GM12878 (cell line): ENCODE measurements around the gene CLCNKB. TPM values are rescaled to one million over a fixed set of nuclear protein-coding genes. Genes with fewer than 3 reads are reported as not detected.
"Not testable (repeated sequence)": the region's sequence is repeated elsewhere in the genome, so short reads cannot be mapped to it uniquely, and the experiment has no call there.

Experiments used
- ATAC-seq: fragments of 200-7000 bp; cut with Tn5 transposase; 3 replicates; pipeline ENCODE4 v1.9.1; 2020; ENCODE audit warnings: mild to moderate bottlenecking, moderate library complexity
- BruUV-seq: library from RNA; stranded (reverse); fragments of 400-500 nt; replicated peaks from 2 replicates; lab custom pipeline; 2021; lab: Mats Ljungman, UMichigan
- CTCF ChIA-PET: fragments of 300-600 bp; sonication (Branson Sonifier 250); formaldehyde crosslinking; extraction: SDS; loops from one replicate; lab custom pipeline; 2021; ENCODE audit warnings: inconsistent platforms; lab: Yijun Ruan, JAX
- POLR2A ChIA-PET: fragments of 350-600 bp; formaldehyde crosslinking; extraction: SDS; loops from one replicate; lab custom pipeline; 2021; ENCODE audit warnings: inconsistent platforms; lab: Charles Lee
- RAD21 ChIA-PET: fragments of 300-600 bp; sonication (Branson Sonifier 250); formaldehyde crosslinking; loops from one replicate; lab custom pipeline; 2023; ENCODE audit warnings: antibody characterized with exemption; ENCODE audit not compliant: unreplicated experiment; lab: Charles Lee
- SMC1A ChIA-PET: fragments of 300-600 bp; sonication (Branson Sonifier 250); formaldehyde crosslinking; loops from one replicate; lab custom pipeline; 2023; ENCODE audit not compliant: unreplicated experiment, uncharacterized antibody; lab: Charles Lee
- DNase-seq: peaks from one replicate; pipeline ENCODE4 v3.0.0-alpha.2; 2011; ENCODE audit warnings: low read depth, low spot score
- FAIRE-seq: peaks from 3 replicates; lab custom pipeline; 2011; peaks lifted over from hg19 to GRCh38; lab: Jason Lieb, UNC
- H2AFZ ChIP-seq: 2 replicates; pipeline ENCODE4 v1.6.0; 2011; ENCODE audit warnings: low read depth, low read length, control low read depth; ENCODE audit not compliant: control insufficient read depth
- H3K27ac ChIP-seq: 2 replicates; pipeline ENCODE4 v1.5.1; 2011; ENCODE audit warnings: control low read depth; ENCODE audit not compliant: control insufficient read depth, insufficient read depth
- H3K27me3 ChIP-seq, 2 experiments: replicated peaks in 1 of 2; 2 replicates each; pipeline versions ENCODE4 v1.6.0 to v1.6.1; 2011; ENCODE audit warnings: low read length in 1 of 2; ENCODE audit not compliant: control insufficient read depth in 2 of 2, insufficient read depth in 2 of 2
- H3K36me3 ChIP-seq, 2 experiments: 2 replicates each; pipeline ENCODE4 v1.5.1; 2011; ENCODE audit warnings: low read length in 1 of 2; ENCODE audit not compliant: control insufficient read depth in 2 of 2, insufficient read depth in 2 of 2
- H3K4me1 ChIP-seq: 2 replicates; pipeline ENCODE4 v1.6.1; 2011; ENCODE audit warnings: mild to moderate bottlenecking, low read length, moderate library complexity, mixed read lengths; ENCODE audit not compliant: control insufficient read depth, insufficient read depth
- H3K4me2 ChIP-seq: 2 replicates; pipeline ENCODE4 v1.6.0; 2011; ENCODE audit warnings: control low read depth; ENCODE audit not compliant: control insufficient read depth, insufficient read depth
- H3K4me3 ChIP-seq: fragments of 200-600 bp; sonication (generic); 2 replicates; pipeline ENCODE4 v1.5.1; 2016
- H3K79me2 ChIP-seq: 2 replicates; pipeline ENCODE4 v1.6.0; 2011; ENCODE audit warnings: low read length; ENCODE audit not compliant: control insufficient read depth, insufficient read depth
- H3K9ac ChIP-seq: 2 replicates; pipeline ENCODE4 v1.8.0; 2011; ENCODE audit warnings: low read length, control low read depth, mixed read lengths; ENCODE audit not compliant: control insufficient read depth, insufficient read depth
- H3K9me3 ChIP-seq: replicated peaks from 3 replicates; pipeline ENCODE4 v1.5.1; 2011; ENCODE audit warnings: mild to moderate bottlenecking, low read length; ENCODE audit not compliant: control insufficient read depth, insufficient read depth
- H4K20me1 ChIP-seq: 2 replicates; pipeline ENCODE4 v1.6.0; 2011; ENCODE audit not compliant: control insufficient read depth, insufficient read depth
- CHD4 ChIP-seq: fragments of 200-600 bp; sonication (generic); IDR thresholded peaks from 2 replicates; pipeline ENCODE4 v1.6.1; 2016; ENCODE audit warnings: mild to moderate bottlenecking
- GATAD2B ChIP-seq: fragments of 450-650 bp; conservative IDR thresholded peaks from 2 replicates; pipeline ENCODE4 v1.6.1; 2017; ENCODE audit warnings: low read depth, mild to moderate bottlenecking, moderate library complexity
- IRF4 ChIP-seq: IDR thresholded peaks from 2 replicates; pipeline ENCODE4 v1.6.1; 2011; ENCODE audit warnings: low read depth, low read length
- MYB ChIP-seq: fragments of 150-350 bp; IDR thresholded peaks from 2 replicates; pipeline ENCODE4 v1.6.1; 2014; ENCODE audit warnings: mild to moderate bottlenecking, low read depth, low read length, borderline replicate concordance
- NFIC ChIP-seq: IDR thresholded peaks from 2 replicates; pipeline ENCODE4 v1.6.1; 2012; ENCODE audit warnings: low read depth, mild to moderate bottlenecking, inconsistent platforms, low read length, moderate library complexity
- PAX8 ChIP-seq: fragments of 450-650 bp; IDR thresholded peaks from 2 replicates; pipeline ENCODE4 v1.6.1; 2017; ENCODE audit warnings: mild to moderate bottlenecking, moderate library complexity
- WGBS: methylation state at CpG from one replicate; pipeline ENCODE4 v1.1.6; 2016; ENCODE audit warnings: low lambda C conversion rate; ENCODE audit not compliant: insufficient replicate concordance, insufficient coverage; ENCODE audit errors: missing lambda C conversion rate; 5-methylcytosine and 5-hydroxymethylcytosine counted together
- in situ Hi-C: fragments of 300-500 bp; cut with MboI; formaldehyde crosslinking; loops from 9 replicates; pipeline ENCODE4 v1.14.3; 2018; ENCODE audit warnings: mixed read lengths
- intact Hi-C: fragments of 100-400 bp; cut with micrococcal nuclease; formaldehyde crosslinking; loops from one replicate; pipeline ENCODE4 v1.14.2; 2022; ENCODE audit not compliant: unreplicated experiment
- polyA plus RNA-seq, 11 experiments: library from polyadenylated mRNA; depleted of rRNA in 4 of 11; unstranded in 6 of 11; stranded (reverse) in 5 of 11; fragments of >200 nt; fragmentation: Nextera tagmentation in 4 of 11; fragmentation: Illumina TruSeq in 1 of 11; extraction: Ambion mirVana in 4 of 11; extraction: Trizol in 1 of 11; gene quantifications; 1 replicate in 1 of 11; 2 replicates in 10 of 11; pipeline versions ENCODE4 v1.2.1 to v1.2.3, GENCODE V29; 2011 to 2016; ENCODE audit warnings: inconsistent platforms in 2 of 11, missing spikeins in 2 of 11, low read depth in 1 of 11
- total RNA-seq, 4 experiments: library from RNA; depleted of rRNA in 3 of 4; stranded (reverse); fragments of >200 nt in 3 of 4; fragmentation: Illumina TruSeq in 1 of 4; extraction: Trizol in 1 of 4; gene quantifications; 2 replicates each; pipeline versions ENCODE4 v1.2.1 to v1.2.3, GENCODE V29; 2013 to 2021
- TF ChIP-seq, protein P1 (sequence below): IDR thresholded peaks from 2 replicates; pipeline ENCODE4 v1.6.1; 2012; ENCODE audit warnings: low read depth, low read length, improper control_type of control experiment
- TF ChIP-seq, protein P2 (sequence below): IDR thresholded peaks from 2 replicates; pipeline ENCODE4 v1.6.1; 2011; ENCODE audit warnings: mild to moderate bottlenecking, low read depth, low read length, moderate library complexity; ENCODE audit not compliant: insufficient replicate concordance

CLCNKB gene
- total and polyA plus RNA-seq, 10 of the 15 experiments (the other 5 are each of a cell fraction or from before 2014, with no cell fraction given) = 0.05 TPM; not detected in 9

DNA sequence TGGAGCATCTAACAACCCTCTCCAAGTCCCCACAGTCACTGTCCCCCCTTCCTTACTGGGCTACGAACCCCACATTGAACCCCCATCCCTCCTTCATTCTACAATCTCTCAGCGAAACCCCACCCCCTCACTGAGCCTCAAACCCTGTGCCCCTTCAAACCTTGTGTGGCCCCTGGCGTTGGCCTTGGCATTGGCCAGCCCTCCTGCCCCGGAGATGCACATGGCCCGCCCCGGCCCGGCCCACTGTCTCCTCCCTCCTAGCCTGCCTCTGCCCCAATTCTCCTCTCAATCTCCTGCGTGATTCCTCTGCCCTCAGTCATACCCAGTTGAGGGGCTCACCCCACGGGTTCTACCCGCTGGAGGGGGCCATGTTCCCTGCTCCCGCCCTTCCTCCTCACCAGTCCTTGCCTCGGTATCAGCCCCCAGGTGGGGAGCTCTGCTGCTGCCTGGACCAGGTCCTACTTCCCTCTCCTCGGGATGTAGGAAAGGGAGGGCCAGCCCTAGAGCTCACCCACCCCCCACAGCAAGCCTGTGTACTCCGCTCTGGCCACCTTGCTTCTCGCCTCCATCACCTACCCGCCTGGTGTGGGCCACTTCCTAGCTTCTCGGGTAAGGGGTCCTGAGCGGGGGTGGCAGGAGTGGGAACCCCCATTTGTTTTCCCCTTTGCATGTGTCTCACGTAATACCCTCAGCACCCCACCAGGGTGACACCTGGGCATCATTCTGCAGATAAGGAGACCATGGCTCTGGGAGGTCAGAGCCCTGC, 15.2 kb upstream of the CLCNKB start:
- Histone ChIP-seq H4K20me1 (no peaks in the 10 kb centered on the region), H3K9ac (no peak overlapping the region), H2AFZ (no peak overlapping the region), H3K9me3 (no peaks in the 10 kb centered on the region), H3K36me3 (no peaks in the 10 kb centered on the region), H3K4me2 (no peak overlapping the region), H3K27ac (no peak overlapping the region), H3K27me3 (no peaks in the 10 kb centered on the region), H3K4me1 (no peaks in the 10 kb centered on the region), H3K4me3 (no peak overlapping the region), H3K79me2 (no peaks in the 10 kb centered on the region)
- DNase-seq (no peak), ATAC-seq (no peak), FAIRE-seq (no peak)
- SMC1A ChIA-PET = interaction anchor here (1.3 kb wide), 1 partner anchor 18 kb away, joined by 3 read pairs; no protein-coding TSS in a partner anchor
- BruUV-seq = no TSS peak
- CTCF ChIA-PET = interaction anchor here (0.7 to 1.3 kb wide), 2 partner anchors 19 to 21 kb away, joined by 3 to 4 read pairs; no protein-coding TSS in a partner anchor
- in situ Hi-C loops (no loop called here), intact Hi-C loops (no loop called here)
- RAD21 ChIA-PET = no interaction called here
- POLR2A ChIA-PET = no interaction called here
- TF ChIP-seq MYB (no peak), GATAD2B (no peak), CHD4 (no peak), NFIC (no peak), PAX8 (no peak), IRF4 (no peak)
- TF ChIP-seq, protein P1, sequence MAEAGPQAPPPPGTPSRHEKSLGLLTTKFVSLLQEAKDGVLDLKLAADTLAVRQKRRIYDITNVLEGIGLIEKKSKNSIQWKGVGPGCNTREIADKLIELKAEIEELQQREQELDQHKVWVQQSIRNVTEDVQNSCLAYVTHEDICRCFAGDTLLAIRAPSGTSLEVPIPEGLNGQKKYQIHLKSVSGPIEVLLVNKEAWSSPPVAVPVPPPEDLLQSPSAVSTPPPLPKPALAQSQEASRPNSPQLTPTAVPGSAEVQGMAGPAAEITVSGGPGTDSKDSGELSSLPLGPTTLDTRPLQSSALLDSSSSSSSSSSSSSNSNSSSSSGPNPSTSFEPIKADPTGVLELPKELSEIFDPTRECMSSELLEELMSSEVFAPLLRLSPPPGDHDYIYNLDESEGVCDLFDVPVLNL = no peak
- TF ChIP-seq, protein P2, sequence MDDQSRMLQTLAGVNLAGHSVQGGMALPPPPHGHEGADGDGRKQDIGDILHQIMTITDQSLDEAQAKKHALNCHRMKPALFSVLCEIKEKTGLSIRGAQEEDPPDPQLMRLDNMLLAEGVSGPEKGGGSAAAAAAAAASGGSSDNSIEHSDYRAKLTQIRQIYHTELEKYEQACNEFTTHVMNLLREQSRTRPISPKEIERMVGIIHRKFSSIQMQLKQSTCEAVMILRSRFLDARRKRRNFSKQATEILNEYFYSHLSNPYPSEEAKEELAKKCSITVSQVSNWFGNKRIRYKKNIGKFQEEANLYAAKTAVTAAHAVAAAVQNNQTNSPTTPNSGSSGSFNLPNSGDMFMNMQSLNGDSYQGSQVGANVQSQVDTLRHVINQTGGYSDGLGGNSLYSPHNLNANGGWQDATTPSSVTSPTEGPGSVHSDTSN = no peak
- WGBS = 7% methylated on average over 19 of the region's 19 CpGs

DNA sequence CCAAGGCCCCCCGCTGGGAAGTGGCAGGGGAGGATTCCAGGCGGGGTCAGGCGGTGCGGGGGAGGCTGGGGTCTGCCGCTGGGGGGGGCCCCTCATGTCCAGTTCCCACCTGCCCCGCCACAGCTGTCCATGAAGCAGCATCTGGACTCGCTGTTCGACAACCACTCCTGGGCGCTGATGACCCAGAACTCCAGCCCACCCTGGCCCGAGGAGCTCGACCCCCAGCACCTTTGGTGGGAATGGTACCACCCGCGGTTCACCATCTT, 14.6 kb upstream of the CLCNKB start:
- CTCF ChIA-PET = interaction anchor here (1.3 kb wide), 1 partner anchor 21 kb away, joined by 4 read pairs; no protein-coding TSS in a partner anchor
- H3K4me2 ChIP-seq, H3K9ac ChIP-seq, H3K79me2 ChIP-seq, H3K4me1 ChIP-seq, BruUV-seq, H3K9me3 ChIP-seq, DNase-seq, FAIRE-seq, intact Hi-C loops, H3K27ac ChIP-seq, H3K36me3 ChIP-seq, RAD21 ChIA-PET, H3K4me3 ChIP-seq, ATAC-seq, in situ Hi-C loops, H2AFZ ChIP-seq, POLR2A ChIA-PET, H4K20me1 ChIP-seq, H3K27me3 ChIP-seq: not testable (repeated sequence)
- 33% methylated on average over 10 of the region's 13 CpGs for WGBS
- SMC1A ChIA-PET = interaction anchor here (1.3 kb wide), 1 partner anchor 19 kb away, joined by 3 read pairs; no protein-coding TSS in a partner anchor
